HG02763 (cell line): ENCODE results near the gene CTBP2.
"Not testable (repeated sequence)": the region's sequence is repeated elsewhere in the genome, so short reads cannot be mapped to it uniquely, and the experiment has no call there.

ENCODE experiments used
- ATAC-seq: cut with Tn5 transposase; IDR thresholded peaks from one replicate; pipeline ENCODE4 v1.9.1; 2021; ENCODE audit warnings: mild to moderate bottlenecking, moderate library complexity; ENCODE audit not compliant: unreplicated experiment

Gene CTBP2

GRCh38 chr10:125158601-125159485 is 1.5 kb downstream of the CTBP2 start:
- ATAC-seq = no peak

GRCh38 chr10:125158275-125158600 is 2.1 kb downstream of the CTBP2 start:
- no peak for ATAC-seq

- ATAC-seq = no peak
These were observed 2.9 kb downstream of the CTBP2 start for GRCh38 chr10:125157505-125157904.

GRCh38 chr10:125156739-125157480 is 3.5 kb downstream of the CTBP2 start:
- no peak for ATAC-seq

GRCh38 chr10:125156196-125156595 is 4.2 kb downstream of the CTBP2 start:
- ATAC-seq = no peak

- no peak for ATAC-seq
These were observed 5.3 kb downstream of the CTBP2 start for GRCh38 chr10:125155101-125155500.

GRCh38 chr10:125154529-125154928 is 5.8 kb downstream of the CTBP2 start:
- ATAC-seq = no peak

GRCh38 chr10:125153703-125154490 is 6.5 kb downstream of the CTBP2 start:
- no peak for ATAC-seq

GRCh38 chr10:125152450-125153368 is 7.7 kb downstream of the CTBP2 start:
- ATAC-seq = no peak

GRCh38 chr10:125151553-125152449 is 8.6 kb downstream of the CTBP2 start:
- no peak for ATAC-seq

- ATAC-seq = no peak
These were observed 9.2 kb downstream of the CTBP2 start for GRCh38 chr10:125151170-125151552.

GRCh38 chr10:125150376-125151083 is 9.8 kb downstream of the CTBP2 start:
- ATAC-seq = not testable (repeated sequence)

GRCh38 chr10:125149680-125150047 is 10.7 kb downstream of the CTBP2 start:
- ATAC-seq = no peak

GRCh38 chr10:125149036-125149679 is 11.2 kb downstream of the CTBP2 start:
- no peak for ATAC-seq

- no peak for ATAC-seq
These were observed 11.8 kb downstream of the CTBP2 start for GRCh38 chr10:125148528-125148927.

- no peak for ATAC-seq
These were observed 12.4 kb downstream of the CTBP2 start for GRCh38 chr10:125147971-125148439.

GRCh38 chr10:125146791-125147579 is 13.4 kb downstream of the CTBP2 start:
- no peak for ATAC-seq
